Measurements from ENCODE around the gene PXDN. TPM values are rescaled to one million over a fixed set of nuclear protein-coding genes. Genes with fewer than 3 reads are reported as not detected.

The PXDN gene
- total and polyA plus RNA-seq, 10 of the 15 experiments (the other 5 are each of a cell fraction or from before 2014, with no cell fraction given) = 0.12 to 0.69 (median 0.23) TPM; not detected in 5

- no peak for TF ChIP-seq ZBTB11 (CRISPR knock-in tag; IDR thresholded peaks at IDR 0.05)
- no peak for TF ChIP-seq SREBF2 (IDR thresholded peaks at IDR 0.05; ENCODE audit: low read length)
- no peak for TF ChIP-seq MYB (IDR thresholded peaks at IDR 0.05; ENCODE audit: borderline replicate concordance, low read depth, low read length)
- no peak for TF ChIP-seq MTA3 (IDR thresholded peaks at IDR 0.05; ENCODE audit: borderline replicate concordance, low read length)
- no peak for TF ChIP-seq SKIL (IDR thresholded peaks at IDR 0.05; ENCODE audit: low read depth, poor library complexity, severe bottlenecking)
- TF ChIP-seq SMC3 (IDR thresholded peaks at IDR 0.05; ENCODE audit: borderline replicate concordance, low read length) = no peak
- TF ChIP-seq RAD51 (IDR thresholded peaks at IDR 0.05) = no peak
These were observed 44.2 kb upstream of the PXDN start (continued) for GRCh38 chr2:1788478-1788959.

Data from GM12878 (cell line).